HG03520 (cell line): ENCODE results near the gene GLB1L3.

Experiments
- ATAC-seq: cut with Tn5 transposase; IDR thresholded peaks from one replicate; pipeline ENCODE4 v1.9.1; 2021; ENCODE audit warnings: mild to moderate bottlenecking, moderate library complexity; ENCODE audit not compliant: unreplicated experiment

Gene GLB1L3, protein sequence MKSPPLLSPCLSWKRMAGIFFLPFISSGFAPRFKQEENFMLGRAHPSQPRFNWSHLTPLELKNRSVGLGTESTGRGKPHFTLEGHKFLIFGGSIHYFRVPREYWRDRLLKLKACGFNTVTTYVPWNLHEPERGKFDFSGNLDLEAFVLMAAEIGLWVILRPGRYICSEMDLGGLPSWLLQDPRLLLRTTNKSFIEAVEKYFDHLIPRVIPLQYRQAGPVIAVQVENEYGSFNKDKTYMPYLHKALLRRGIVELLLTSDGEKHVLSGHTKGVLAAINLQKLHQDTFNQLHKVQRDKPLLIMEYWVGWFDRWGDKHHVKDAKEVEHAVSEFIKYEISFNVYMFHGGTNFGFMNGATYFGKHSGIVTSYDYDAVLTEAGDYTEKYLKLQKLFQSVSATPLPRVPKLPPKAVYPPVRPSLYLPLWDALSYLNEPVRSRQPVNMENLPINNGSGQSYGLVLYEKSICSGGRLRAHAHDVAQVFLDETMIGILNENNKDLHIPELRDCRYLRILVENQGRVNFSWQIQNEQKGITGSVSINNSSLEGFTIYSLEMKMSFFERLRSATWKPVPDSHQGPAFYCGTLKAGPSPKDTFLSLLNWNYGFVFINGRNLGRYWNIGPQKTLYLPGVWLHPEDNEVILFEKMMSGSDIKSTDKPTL

DNA sequence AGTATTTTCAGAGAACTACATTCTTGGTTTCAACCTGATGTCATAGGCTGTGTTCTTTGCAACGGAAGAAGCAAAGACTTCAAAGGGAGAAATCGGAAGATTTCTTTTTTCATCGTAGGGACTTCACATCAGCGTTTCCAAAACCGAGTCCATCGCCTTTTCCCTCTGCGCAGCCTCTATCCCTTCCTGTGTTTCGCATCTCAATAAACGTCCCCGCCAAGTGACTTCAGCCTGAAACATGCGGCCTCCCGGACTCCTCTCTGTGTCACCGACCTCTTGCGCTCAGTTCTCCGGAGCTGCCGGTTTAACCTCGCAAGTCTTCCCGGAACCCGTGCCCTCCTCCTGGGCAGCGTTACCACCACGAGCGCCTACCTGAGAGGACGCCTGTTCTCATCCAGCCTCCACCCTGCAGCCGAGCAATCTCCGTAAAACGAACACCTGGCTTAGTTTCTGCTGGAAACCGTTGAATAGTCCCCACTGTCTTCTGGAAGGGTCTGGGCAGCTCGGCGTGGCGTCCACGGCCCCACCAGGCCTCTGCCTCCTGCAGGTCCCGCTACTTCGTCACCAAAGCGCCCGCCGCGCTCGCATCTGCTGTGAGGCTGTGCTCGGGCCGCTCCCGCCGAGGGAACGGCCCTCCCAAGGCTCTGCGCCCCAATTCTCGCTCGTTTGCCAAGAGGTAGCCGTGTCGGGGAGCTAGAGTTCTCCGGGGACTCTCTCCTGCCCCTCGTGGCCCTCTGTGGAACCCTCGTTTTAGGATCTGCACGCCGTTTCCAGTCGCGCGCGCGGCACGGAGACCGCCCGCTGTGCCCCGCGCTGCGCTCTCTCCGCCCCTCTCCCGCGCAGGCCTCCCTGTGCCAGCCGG is at the start of gene GLB1L3:
TSS of gene GLB1L3 (plus strand) at position 846 of the 862 bp plus-strand sequence. CDS start 362 bp downstream, outside the sequence.
- ATAC-seq = peak; percentile 80

DNA sequence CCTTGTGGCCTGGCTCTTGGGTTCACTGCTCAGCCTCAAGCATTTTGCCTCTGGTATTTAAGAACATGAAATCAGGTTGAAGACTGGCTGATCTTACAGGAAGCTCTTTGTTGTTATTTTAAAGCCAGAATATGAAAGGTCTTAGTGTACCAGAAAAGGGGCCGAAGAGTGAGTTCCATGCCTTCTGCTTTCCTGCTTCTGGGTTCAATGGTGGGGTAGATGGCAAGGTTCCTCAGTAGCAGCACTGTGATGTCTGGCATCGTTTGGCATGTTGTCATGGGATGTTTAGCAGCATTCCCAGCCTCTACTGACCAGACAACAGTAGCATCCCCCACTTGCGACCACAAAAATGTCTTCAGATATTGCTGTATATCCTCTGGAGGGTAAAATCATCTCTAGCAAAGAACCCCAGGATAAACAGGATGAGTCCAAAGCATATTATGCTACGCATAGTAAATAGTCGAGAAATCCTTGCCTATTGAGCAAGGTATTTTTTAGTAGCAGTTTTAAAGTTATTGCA is 49.3 kb upstream of the GLB1L3 start:
- no peak for ATAC-seq

DNA sequence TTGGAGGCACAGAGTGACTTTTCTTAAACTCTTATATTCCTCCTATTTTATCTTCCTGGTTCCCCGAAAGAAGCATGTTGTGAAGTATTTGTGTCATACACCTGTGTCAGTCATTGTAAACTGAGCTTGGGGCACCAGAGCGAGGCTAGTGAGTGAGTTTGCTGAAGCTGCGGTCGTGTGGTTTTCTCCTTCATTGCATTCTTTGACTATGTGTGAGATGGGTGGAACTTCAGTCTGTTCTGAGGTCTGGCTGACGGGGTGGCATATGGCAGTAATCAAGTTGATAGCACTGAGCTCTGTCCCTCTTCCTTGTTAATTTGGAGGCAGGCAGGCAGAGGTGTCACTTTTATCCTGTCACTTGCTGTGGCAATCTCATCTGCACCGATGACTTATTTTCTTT is 47.6 kb upstream of the GLB1L3 start:
- ATAC-seq = peak; percentile 54

DNA sequence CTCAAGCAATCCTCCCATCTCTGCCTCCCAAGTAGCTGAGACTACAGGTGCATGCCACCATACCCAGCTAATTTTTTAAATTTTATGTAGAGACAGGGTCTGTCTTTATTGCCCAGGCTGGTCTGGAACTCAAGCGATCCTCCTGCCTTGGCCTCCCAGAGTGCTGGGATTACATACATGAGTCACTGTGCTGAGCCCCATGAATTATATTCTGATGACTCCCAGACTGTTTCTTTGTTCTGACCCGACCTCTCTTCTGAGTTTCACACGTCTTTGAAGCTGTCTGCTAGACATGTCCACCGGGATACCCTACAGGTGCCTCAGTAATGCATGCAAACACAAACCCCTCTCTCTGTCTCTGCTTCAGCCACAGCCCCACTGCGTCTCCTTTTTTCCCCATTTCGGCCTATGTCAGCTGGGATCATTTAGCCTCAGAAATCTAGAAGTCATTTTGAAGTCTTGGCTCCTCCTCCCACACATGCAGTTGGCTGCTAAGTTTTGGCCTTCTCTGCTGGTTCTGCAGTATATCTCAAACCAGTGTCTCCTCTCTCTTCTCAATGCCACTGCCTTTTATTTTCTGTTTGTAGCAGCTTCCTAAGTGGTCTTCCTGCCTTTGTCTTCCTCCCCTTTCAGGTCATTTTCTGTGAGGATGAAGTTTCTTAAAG is 46.9 kb upstream of the GLB1L3 start:
- no peak for ATAC-seq

DNA sequence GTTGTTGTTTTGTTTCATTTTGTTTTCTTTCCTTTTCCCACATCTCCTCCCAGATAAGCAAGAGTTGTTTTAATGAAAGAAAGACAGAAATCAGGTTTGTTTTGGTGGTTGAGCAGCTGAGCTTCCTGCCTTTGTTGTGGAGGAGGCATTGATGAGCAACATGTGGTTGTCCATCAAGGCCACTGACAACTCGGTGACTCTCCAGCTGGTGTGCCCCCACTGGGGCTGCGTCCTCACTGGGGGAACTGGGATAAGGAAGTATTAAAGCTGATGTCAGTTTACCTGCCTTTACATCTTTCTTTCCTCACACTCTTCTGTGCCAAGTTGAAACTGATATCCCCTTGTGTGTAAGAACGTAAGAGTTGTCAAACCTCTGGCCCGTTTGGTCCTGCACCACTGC is 45.8 kb upstream of the GLB1L3 start:
- ATAC-seq = no peak

DNA sequence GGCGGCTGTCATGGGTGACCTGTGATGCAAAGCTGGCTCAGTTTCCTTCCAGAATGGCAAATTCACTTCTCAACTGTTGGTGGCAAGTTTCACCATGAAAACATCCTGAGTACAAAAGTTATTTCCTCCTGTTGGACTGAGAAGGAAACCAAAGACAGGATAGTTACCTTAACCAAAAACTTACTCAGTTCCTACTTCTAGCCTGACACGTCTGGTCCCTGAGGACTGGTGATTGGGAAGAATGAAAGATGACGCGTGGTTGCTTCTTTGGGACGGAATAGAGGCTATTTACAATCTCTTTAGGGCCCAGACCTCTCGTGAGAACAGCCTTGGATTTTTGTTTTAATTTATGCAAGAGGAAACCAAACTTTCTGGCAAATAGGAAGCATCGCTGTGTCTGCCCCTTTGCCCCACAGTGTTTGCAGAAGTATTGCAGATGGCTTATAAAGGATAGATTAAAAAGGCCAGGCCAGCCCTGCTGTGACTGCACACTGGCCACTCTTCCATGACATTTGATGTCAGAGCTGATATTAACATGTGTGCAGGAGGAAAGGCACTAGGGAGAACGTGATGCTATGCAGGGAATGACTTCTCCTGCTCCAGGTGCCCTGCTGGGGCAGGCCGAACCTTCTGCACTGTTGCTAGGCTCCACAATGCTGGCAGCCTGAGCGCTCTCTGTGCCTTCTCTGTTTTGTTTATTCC is 44.1 kb upstream of the GLB1L3 start:
- no peak for ATAC-seq

DNA sequence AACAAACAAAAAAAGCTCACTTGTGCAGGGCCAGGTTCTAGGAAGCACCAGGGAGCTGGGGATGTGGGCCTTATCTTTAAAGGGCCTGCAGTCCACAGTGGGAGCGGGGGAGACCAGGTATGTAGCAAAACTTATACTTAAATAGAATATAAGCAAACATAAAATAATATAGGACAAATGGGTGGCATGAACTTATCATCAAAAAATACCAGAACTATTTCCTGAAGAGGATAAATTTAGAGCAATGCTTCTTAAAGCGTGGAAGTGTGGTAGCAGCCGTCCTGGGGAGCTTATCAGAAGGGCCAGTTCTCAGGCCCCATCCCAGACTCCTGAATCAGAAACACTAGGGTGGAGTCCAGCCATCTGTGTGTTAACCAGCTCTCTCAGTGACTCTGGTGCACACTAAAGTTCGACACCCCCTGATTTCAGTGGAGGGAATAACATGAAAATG is 42.4 kb upstream of the GLB1L3 start:
- ATAC-seq = no peak

DNA sequence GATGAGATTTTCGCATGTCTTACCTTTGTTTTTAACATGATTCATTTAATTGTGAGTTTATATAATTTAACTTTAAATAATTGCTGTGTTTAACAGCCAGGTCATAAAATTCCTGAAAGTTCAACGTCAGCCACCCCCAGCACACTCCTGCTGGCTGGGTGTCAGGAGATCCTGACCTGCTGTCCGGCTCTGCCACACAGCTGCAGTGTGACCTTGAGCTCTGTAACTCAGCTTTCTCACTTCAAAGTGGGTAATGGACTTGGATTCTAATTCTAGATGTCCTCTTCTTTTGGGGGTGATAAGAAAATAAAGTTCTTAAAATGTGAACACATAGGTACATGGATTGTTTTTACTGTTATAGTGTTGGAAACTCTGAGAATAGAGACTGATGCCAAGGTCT is 40.8 kb upstream of the GLB1L3 start:
- no peak for ATAC-seq

DNA sequence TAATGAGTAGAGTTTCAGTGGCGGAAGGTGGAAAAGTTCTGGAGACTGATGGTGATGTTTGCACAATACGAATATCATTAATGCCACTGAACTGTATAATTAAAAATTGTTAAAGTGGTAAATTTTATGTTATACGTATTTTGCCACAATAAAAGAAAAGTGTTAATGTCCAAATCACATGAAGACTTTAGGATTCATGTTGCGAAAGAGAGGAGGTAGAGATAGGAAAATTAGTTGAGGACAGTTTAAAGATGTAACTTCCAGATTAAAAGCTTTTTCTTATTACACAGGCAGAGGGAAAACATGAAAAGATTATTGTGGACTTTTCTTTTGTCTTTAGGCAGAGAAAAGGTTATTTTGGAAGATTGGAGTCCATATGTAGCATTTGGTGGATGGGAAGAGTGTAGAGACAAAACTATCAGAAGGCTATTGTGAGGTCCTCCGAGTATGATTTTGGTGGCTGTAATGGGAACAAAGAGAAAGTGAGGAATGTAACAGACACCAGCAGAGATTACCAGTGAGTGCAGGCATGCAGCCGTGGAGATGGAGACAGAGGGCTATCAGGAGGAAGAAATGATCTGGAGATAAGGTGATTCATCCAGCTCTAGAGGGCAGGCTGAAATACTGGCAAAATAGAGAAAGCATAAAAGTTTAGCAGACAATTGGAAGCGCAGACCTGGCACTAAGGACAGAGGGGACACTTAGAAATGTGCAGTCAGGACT is 39.2 kb upstream of the GLB1L3 start:
- no peak for ATAC-seq

DNA sequence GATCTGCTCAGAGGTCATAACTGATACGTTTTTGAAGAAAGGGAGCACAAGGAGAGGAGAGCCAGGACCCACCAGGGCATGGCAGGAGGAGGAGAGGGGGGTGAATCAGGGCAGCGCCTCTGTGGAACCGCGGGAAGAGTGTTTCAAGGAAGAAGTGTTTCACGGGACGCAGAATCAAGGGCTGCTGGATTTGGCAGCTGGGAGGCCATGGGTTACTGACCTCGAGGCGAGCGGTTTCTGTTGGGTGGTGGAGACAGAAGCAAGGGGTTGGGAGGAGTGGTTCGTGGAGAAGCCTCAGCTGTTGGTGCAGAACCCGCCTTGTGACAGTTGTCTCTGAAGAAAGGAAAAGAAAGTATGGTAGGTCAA is 38.6 kb upstream of the GLB1L3 start:
- no peak for ATAC-seq

DNA sequence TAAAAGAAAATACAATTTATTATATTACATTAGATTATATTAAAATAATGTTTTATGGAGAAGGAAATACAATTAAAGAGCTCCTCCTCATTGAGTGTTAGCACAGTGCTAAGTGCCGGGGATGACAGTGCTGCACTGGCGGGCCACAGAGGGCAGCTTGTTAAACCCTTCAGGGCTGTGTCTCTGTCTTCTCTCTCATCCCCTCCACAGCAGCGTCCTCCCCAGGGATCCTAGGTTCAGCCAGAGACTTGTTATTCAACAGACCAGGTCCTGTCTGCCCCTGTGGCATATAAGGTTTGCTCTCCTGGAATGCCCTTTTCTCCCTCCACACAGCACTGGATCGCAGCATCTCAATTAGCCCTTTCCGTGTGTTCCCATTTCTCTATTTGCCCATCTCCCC is 37.2 kb upstream of the GLB1L3 start:
- ATAC-seq = no peak

DNA sequence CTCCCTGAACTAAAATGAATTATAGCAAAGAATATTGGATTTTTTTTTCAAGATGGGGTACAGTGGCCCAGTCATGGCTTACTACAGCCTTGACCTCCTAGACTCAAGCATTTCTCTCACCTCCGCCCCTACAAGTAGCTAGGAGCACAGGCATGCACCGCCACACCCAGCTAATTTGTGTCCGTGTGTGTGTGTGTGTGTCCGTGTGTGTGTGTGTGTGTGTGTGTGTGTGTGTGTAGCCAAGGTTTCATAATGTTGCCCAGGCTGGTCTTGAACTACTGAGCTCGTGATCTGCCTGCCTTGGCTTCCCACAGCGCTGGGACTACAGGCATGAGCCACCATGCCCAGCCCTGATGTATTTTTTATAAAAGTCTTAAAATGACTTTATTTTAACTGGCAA is 35.6 kb upstream of the GLB1L3 start:
- ATAC-seq = no peak

DNA sequence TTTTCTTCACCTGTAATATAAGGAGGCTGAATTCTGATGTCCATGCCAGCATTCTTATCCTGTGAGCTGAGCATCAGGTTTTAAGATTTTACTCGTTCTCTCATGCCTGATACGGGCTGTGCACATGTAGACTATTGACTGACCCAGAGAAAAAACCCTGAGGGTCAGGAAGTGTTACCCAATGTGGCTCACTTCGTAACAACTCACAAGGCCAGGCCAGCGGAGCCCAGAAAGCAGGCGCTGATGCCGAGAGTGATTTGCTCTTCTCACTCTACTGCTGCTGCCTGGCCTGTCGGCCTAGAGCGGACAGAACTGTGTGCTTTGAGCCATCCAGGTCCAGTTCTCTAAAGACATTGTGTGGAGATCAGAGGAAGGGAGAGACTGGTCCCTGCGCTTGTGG is 33.8 kb upstream of the GLB1L3 start:
- ATAC-seq = no peak

DNA sequence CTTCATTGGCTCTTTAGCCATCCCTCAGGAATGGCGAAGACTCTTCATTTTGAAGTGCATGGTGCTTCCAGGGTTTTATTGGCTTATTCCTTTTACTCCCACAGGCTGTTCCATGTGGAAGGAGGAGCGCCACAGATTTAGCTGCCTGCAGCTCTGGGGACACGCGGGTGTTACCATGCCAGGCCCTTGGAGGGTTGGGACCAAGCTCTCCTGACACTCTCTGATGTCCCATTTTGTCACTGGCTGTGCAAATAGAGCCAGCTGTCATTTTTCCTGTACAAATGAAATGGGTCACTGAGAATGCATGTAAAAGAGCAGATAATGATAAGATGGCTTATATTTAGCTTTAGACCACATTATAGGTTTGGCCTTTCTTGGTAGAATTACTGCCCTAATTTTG is 32.3 kb upstream of the GLB1L3 start:
- no peak for ATAC-seq

DNA sequence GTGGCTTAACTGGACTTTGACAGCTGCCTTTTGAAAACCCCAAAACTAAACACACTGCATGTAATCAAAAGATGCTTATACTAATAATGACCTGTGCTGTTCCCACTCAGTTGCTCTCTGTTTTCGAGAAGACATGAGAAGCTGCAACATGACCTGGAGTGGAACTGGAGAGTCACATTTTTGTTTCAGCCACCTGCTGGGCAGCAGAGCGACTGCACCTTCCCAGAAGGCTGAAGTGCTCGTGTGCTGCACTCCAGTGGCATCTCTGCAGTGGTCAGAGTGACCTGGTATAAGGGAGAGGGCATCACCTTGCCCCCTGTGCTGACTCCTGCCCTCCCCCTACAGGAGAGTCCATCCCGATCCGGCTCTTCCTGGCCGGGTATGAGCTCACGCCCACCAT is 31.6 kb upstream of the GLB1L3 start:
- ATAC-seq = peak; percentile 86

DNA sequence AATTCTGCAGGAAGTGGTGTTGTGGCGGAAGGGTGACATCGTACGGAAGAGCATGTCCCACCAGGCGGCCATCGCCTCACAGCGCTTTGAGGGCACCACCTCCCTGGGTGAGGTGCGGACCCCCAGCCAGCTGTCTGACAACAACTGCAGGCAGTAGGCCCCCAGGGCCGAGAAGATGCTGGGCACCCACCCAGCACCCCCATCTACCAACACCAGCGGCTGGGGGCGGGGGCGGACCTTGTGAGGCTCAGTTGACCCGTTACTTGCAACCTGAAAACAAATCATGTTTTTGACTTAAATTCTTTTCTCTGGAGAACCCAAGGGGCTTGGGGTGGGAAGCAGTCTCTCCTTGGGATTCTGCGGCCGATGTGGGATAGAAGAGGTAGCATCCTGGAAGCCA is 30.7 kb upstream of the GLB1L3 start:
- ATAC-seq = no peak

DNA sequence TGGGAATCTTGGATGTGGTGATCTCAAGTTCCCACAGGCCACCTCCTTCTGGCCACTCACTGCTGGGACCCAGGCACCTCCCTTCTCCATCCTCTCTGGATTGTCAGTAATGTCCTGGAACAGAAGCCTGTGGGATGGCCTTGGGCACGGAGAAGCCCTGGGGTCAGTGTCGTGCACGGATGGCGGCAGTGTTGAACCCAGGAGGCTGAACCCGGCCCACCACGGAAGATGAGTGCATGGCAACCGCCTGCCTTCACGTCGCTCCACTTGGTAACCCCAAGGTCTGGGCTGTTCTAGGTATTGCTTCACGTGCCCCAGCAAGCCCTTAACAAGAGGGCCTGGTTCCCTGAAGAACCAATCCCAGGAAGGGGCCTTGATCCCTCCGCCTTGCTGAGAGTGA is 30.1 kb upstream of the GLB1L3 start:
- no peak for ATAC-seq

DNA sequence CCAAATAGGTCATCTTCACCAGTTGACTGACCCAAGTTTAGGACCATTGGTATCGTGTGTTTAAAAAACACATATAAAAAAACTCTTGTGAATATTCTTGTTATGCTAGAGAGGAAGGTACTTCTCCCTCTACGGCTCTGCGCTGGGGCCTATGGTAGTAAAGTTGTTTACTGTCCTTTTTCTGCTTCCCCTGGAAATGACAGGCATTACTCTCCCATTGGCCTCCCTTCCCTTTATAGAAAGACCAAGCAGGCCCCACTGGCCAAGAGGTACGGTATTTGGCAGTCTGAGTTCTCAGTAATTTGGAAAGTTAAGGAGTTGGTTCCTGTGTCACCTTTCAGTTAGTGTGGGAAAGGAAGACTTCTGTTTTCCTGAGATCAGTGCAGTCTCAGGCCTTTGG is 29.5 kb upstream of the GLB1L3 start:
- ATAC-seq = no peak

DNA sequence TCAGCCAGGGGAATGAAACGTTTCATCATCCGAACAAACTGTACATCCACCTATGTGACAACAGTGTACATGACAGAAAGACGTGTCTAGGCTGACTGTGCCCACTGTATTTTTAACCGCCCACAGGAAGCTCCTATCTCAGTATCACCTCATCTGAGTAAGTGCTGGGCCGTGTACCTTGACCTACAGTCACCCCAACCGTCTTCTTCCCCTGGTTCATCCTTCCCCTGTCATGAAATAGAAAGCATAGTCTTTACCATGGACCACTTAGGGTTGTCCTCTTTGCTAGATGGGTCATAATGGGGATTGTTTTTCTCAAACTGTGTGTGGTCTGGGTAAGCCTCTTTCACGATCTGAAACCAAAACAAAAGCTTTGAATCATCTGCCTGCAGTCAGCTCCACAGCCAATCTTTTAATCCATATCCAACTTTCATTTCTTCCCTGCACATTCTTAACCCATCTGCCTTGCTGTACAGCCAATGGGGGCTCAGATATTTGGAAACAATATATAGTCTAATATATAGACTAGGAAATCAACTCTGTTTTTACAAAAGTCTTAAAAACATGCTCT is 27.2 kb upstream of the GLB1L3 start:
- no peak for ATAC-seq
